Measurements from ENCODE around the gene SERPINH1.

DNA sequence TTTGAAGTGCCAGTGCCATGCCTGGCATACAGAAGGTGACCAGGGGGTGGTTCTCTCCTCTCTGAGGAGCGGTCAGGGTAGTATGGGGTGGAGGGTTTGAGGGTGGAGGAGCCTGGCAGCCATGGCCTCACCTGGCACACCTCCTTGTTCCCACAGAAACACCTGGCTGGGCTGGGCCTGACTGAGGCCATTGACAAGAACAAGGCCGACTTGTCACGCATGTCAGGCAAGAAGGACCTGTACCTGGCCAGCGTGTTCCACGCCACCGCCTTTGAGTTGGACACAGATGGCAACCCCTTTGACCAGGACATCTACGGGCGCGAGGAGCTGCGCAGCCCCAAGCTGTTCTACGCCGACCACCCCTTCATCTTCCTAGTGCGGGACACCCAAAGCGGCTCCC, 9.6 kb downstream of the SERPINH1 start:
- TF ChIP-seq, protein P1, sequence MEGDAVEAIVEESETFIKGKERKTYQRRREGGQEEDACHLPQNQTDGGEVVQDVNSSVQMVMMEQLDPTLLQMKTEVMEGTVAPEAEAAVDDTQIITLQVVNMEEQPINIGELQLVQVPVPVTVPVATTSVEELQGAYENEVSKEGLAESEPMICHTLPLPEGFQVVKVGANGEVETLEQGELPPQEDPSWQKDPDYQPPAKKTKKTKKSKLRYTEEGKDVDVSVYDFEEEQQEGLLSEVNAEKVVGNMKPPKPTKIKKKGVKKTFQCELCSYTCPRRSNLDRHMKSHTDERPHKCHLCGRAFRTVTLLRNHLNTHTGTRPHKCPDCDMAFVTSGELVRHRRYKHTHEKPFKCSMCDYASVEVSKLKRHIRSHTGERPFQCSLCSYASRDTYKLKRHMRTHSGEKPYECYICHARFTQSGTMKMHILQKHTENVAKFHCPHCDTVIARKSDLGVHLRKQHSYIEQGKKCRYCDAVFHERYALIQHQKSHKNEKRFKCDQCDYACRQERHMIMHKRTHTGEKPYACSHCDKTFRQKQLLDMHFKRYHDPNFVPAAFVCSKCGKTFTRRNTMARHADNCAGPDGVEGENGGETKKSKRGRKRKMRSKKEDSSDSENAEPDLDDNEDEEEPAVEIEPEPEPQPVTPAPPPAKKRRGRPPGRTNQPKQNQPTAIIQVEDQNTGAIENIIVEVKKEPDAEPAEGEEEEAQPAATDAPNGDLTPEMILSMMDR (conservative IDR thresholded peaks at IDR 0.05; ENCODE audit: low read length) = no peak
- TF ChIP-seq EZH2phosphoT487 (IDR thresholded peaks at IDR 0.05; ENCODE audit: borderline replicate concordance) = no peak

Data from Loucy (cell line).